HepG2 (cell line): ENCODE results near the gene NKX6-1.

Experiments
- CHD2 ChIP-seq: IDR thresholded peaks from 2 replicates; pipeline ENCODE4 v1.6.1; 2011; ENCODE audit warnings: low read depth, low read length, improper control_type of control experiment
- EHMT2 ChIP-seq: fragments of 200-600 bp; sonication (generic); IDR thresholded peaks from 2 replicates; pipeline ENCODE4 v1.7.0; 2017; ENCODE audit warnings: antibody characterized with exemption, low read depth, low read length, borderline replicate concordance
- HOXA7 ChIP-seq: sonication (generic); formaldehyde crosslinking; IDR thresholded peaks from 2 replicates; pipeline ENCODE4 v1.8.1; 2022; ENCODE audit warnings: mild to moderate bottlenecking, missing genetic modification reagents, moderate library complexity
- NCOA5 ChIP-seq: sonication (generic); formaldehyde crosslinking; IDR thresholded peaks from 2 replicates; pipeline ENCODE4 v1.4.0; 2020; ENCODE audit warnings: missing genetic modification reagents
- RFXAP ChIP-seq: sonication (generic); formaldehyde crosslinking; IDR thresholded peaks from 2 replicates; pipeline ENCODE4 v1.4.0; 2020; ENCODE audit warnings: missing genetic modification reagents, borderline replicate concordance
- TF ChIP-seq, protein P1 (sequence below): sonication (generic); formaldehyde crosslinking; IDR thresholded peaks from 2 replicates; pipeline ENCODE4 v1.5.1; 2020; ENCODE audit warnings: missing genetic modification reagents, mild to moderate bottlenecking, borderline replicate concordance
- TF ChIP-seq, protein P2 (sequence below), 2 experiments: fragments of 450-650 bp in 1 of 2; sonication (generic) in 1 of 2; formaldehyde crosslinking; IDR thresholded peaks; 2 replicates each; pipeline versions ENCODE4 v1.5.0 to v1.8.0; 2020 to 2022; ENCODE audit warnings: mild to moderate bottlenecking in 1 of 2, missing genetic modification reagents in 1 of 2

DNA sequence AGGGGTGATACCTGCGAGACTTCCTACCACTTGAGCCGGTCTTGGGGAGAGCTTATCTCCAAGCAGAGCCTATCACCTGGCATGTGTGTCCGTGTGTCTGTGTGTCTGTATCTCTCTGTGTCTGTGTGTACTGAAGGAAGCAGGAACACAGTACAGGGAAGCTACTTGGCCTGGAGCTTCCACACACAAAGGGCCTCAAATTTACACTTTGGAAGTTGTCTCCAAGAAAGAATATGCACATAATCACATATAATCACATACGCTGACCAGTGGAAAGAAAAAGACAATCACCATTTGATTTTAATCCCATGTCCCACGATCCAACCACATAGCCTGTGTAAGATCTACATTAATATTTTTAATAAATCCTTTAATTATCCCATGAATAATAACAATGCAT, 13.2 kb upstream of the NKX6-1 start:
- TF ChIP-seq, protein P1, sequence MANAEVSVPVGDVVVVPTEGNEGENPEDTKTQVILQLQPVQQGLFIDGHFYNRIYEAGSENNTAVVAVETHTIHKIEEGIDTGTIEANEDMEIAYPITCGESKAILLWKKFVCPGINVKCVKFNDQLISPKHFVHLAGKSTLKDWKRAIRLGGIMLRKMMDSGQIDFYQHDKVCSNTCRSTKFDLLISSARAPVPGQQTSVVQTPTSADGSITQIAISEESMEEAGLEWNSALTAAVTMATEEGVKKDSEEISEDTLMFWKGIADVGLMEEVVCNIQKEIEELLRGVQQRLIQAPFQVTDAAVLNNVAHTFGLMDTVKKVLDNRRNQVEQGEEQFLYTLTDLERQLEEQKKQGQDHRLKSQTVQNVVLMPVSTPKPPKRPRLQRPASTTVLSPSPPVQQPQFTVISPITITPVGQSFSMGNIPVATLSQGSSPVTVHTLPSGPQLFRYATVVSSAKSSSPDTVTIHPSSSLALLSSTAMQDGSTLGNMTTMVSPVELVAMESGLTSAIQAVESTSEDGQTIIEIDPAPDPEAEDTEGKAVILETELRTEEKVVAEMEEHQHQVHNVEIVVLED (CRISPR knock-in tag), result no peak
- TF ChIP-seq RFXAP (no peak), CHD2 (no peak), NCOA5 (CRISPR knock-in tag) (no peak), HOXA7 (CRISPR knock-in tag) (no peak), EHMT2 (no peak)
- TF ChIP-seq, protein P2, sequence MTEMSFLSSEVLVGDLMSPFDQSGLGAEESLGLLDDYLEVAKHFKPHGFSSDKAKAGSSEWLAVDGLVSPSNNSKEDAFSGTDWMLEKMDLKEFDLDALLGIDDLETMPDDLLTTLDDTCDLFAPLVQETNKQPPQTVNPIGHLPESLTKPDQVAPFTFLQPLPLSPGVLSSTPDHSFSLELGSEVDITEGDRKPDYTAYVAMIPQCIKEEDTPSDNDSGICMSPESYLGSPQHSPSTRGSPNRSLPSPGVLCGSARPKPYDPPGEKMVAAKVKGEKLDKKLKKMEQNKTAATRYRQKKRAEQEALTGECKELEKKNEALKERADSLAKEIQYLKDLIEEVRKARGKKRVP (CRISPR knock-in tag; IDR thresholded peaks at IDR 0.05), result no peak
